GM18951 (cell line): Measurements from ENCODE around the gene SARDH.

Experiments used
- POLR2A ChIP-seq: IDR thresholded peaks from 4 replicates; pipeline ENCODE4 v1.6.1; 2011; ENCODE audit warnings: mild to moderate bottlenecking; ENCODE audit not compliant: insufficient read length, insufficient read depth; ENCODE audit errors: extremely low read depth
- in situ Hi-C: fragments of 300-500 bp; cut with MboI; formaldehyde crosslinking; loops from one replicate; pipeline ENCODE4 v1.12.0; 2022; ENCODE audit warnings: low sequenced_read_pairs, mixed read lengths, inconsistent platforms; ENCODE audit not compliant: unreplicated experiment

The SARDH gene

DNA sequence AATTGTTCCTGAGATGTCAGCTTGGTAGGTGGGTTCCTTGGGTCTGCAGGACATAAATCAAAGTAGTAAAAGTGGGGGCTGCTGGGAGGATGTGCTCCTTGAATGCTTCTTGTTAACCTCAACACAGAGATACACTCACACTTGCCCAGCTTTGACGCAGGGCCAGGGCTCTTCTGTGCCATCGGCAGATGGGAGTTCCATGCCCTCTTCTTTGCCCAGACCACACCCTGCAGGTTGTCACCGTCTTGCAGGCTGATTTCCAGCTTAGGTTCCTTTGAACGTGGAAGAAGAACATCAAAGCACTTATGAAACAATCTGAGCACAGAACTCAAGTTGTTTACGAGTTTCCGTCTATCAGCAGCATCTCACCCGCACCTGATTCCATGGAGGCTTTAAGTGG, 91.0 kb downstream of the SARDH start:
- no peak for TF ChIP-seq POLR2A
- in situ Hi-C loops, result no loop called here

DNA sequence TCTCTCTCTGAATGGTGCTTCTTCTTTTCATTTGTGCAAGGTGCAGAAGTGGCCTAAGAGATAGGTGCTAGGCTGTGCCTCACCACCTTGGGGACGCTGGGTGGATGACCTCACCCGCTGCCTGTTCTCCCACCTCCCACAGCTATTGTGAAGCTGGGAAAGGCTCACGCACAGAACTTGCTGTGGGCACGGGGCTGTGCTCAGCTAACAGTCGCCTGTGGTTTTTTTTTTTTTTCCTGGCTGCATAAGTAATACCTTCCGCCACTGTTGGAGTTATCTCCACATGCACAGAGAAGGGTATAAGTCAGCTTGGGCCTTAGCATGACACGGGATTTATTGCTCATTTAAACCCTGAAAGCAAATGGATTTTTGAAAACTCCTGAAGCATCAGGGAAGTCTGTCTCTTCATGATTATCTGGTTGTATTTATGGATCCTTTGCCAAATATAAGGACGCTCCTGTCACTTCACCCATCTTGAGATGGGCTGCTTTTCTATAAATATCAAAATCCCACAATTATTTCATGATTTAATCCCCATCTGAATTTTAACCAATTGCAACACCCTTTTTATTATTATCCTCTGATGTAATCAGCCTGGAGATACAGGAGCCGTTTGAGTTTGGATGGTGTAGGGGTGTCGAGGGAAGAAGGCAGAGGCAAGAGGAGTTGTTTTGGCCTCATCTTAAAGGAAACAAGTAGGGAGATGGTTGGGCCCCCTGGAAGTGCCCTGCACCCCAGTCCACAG, 93.0 kb downstream of the SARDH start:
- no peak for TF ChIP-seq POLR2A
- in situ Hi-C loops, result no loop called here

DNA sequence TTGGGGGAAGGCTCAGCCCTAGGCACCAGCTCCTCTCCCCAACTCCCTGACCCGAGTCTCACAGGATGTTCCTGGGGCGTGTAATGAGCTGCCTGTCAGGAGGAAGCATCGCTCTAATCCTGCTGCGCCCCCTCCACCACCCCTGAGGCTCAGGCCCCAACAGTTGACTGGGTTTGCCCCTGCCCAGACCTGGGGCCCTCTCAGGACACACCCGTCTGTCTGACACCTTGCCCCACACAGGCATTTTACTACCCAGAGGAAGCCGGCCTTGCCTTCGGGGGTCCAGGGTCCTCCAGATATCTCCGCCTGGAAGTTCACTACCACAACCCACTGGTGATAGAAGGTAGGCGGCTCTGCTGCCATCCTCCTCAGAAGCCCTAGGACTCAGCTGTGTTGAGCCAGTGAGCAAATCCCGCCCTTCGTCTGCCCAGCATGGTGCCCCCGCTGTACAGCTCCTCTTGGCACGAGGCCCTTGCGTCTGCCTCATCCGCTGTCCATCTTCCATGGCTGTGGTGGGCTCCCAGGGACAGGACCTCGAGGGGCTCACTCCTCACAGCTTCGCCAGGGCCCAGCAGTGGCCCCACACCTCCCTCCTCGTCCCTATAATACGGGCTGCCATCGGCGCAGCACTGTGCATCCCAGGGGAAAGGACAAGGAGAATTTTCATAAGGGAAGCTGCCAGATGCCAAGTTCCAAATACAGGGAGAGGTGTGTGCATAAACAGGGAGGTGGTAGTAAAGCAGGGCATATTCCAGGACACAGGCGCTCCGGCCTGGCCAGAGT, 94.0 kb downstream of the SARDH start:
- no peak for TF ChIP-seq POLR2A
- in situ Hi-C loops, result no loop called here

DNA sequence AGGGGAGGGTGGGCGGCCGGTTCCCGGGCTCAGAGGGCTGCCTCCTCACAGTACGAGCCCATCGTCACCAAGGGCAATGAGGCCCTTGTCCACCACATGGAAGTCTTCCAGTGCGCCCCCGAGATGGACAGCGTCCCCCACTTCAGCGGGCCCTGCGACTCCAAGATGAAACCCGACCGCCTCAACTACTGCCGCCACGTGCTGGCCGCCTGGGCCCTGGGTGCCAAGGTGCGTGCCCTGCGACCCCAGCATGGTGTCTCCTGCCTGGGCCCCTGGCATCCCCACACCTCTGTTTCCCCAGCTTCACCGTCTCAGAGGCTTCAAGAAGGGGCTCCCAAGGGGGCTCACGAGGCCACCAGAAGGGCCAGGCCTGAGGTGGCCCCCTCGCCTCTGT, 94.8 kb downstream of the SARDH start:
- TF ChIP-seq POLR2A, result no peak
- in situ Hi-C loops, result no loop called here

DNA sequence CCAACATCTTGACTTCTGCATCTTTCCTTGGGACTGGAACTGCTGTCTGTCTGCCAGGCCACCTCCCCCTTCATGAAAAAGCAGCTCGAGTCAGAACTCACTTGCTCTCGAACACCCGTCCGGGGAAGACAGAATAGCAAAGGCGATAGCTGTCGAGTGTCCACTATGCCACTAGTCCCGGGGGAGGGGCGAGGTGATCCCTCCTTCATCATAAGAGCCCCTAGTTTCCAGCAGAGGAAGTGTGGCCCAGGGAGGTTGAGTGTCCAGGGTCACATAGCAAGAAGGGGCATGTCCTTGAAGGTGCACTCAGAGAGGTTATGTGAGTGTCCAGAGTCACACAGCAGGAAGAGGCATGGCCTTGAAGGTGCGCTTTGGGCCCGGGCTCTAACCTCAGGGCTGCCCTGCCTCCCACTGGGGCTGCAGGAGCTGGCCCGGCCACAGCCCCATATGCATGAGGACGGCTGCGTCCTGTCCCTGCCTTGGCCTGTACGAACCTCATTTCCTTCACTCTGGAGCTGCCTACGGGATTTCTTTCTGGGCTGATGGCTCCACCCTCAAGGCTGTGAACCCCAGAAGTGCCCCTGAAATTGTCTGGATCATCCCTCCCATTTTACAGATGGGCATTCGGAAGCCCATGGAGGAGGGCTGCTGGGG, 95.3 kb downstream of the SARDH start:
- in situ Hi-C loops, result no loop called here

DNA sequence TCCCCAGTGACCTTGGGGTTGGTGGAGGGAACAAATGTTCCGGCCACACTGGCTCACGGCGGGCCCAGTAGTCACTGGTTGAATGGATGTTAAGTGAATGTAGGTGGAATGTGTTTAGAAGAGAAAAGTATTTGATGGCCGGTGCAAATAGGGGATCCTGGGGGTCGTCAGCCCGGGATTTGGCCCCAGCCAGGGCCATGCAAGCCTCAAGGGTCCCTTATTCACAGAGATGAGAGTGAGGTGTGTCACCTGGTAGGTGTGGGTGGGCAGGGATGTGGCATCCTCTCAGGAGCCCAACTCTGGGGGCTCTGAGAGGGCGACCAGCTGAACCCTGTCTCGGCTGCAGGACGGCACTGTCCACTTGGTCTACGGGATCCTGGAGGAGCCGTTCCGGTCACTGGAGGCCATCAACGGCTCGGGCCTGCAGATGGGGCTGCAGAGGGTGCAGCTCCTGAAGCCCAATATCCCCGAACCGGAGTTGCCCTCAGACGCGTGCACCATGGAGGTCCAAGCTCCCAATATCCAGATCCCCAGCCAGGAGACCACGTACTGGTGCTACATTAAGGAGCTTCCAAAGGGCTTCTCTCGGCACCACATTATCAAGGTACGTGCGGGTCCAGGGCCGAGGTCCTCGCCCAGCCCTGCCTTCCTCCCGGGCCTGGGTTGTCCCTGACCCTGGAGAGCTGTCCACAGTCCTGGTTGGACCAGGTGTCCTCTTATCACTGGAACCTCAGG, 96.1 kb downstream of the SARDH start:
- in situ Hi-C loops, result no loop called here
- no peak for TF ChIP-seq POLR2A

More for the DNA sequence above, 95.3 kb downstream of the SARDH start:
- no peak for TF ChIP-seq POLR2A

DNA sequence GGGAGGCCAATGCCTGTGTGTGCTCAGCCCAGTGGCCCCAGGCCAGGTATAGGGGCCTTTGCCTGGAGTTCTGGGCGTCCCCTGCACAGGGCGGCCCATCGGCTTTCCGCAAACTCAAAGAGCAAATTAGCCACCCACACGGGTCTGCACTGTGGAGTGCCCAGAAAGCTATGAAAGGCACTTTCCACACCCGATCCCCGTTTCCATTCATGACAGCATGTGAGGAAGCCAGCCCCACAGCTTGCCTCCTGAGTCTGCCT, 96.8 kb downstream of the SARDH start:
- in situ Hi-C loops, result no loop called here

DNA sequence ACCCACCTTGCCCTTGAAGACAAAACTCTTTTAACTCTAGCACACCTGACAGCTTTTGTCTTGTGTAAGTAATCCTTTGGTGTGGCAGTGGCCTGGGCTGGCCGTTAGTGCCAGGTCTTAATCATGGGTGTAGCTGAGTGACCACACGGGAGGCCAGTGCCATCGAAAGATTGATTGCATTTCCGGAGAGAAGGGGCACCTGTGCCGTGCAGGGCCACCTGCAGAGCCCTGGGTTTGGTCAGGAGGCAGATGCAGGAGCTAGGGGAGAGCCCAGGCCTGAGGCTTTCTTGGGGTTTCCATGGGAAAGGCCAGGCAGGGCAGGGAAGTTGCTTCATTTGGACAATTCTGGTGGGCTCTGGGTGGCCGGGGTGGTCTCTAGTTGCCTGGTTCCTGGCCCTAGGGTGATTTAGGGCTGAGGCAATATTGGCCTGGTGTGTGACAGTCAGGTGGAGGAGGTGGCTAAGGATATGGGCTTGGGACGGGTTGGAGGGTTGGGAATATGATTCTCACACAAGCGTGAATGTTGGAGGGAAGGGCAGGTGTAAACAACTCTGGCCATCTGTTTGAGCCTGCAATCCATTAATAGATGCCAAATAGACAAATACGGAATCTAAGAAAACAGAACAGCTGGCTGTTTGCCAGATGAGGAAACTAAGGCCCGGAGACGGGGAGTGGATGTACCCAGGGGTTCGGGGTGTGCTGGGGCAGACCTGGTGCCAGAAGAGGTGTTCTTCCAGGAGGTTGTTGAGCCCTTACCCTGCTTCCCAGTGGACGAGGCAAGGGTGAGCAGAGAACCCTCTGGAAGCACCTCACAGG, 97.4 kb downstream of the SARDH start:
- in situ Hi-C loops, result no loop called here

More for the DNA sequence above, 96.8 kb downstream of the SARDH start:
- no peak for TF ChIP-seq POLR2A

DNA sequence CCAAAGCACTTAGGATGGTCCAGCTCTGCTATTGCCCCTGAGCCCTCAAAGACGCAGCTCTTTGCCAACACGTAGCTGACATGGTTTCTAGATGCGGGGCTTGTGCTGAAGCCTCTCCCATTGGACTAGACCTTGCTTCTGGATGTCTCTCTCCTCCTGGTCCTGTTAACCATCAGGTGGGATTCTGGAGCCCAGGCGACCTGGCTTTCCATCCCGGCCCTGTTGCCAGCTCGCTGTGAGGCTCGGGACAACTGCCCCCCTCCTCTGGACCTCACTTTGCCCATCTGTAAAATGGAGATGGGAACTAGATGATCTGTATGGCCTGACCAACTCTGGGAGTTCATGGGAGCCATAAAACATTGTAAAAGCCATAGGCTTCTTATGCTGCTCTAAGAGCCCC, 98.0 kb downstream of the SARDH start:
- in situ Hi-C loops, result no loop called here

More for the DNA sequence above, 97.4 kb downstream of the SARDH start:
- TF ChIP-seq POLR2A, result no peak

DNA sequence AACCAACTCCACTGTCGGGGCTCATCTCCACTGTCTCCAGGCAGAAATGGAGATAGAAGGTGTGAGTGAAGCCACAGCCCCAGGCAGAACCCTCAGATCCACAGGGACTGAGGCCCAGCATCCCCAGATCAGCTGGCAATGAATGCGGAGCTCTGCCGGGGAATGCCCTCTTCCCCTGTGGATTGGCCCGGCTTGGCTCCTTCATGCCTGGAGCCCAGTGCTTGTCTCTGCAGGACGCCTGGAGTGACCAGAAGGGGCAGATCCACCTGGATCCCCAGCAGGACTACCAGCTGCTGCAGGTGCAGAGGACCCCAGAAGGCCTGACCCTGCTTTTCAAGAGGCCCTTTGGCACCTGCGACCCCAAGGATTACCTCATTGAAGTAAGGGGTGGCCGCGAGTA, 98.5 kb downstream of the SARDH start:
- TF ChIP-seq POLR2A, result no peak

More for the DNA sequence above, 98.0 kb downstream of the SARDH start:
- no peak for TF ChIP-seq POLR2A

DNA sequence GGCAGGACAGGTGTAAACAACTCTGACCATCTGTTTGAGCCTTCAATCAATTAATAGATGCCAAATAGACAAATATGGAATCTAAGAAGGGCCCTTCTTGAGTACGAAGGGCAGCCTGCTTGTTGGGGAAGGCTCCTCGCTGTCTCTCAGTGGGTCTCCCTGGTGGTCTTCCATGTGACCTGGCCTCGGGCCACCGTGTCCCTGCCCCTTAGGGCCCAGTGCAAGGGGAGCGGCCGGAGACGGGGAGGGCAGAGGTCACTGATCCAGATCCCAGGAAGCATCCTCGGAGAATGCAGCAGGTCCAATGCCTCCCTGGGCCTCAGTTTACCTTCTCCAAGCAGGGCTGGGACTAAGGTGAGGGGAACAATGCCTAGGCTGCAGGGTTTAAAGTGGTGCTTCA, 99.4 kb downstream of the SARDH start:
- in situ Hi-C loops, result no loop called here
- TF ChIP-seq POLR2A, result no peak

More for the DNA sequence above, 98.5 kb downstream of the SARDH start:
- in situ Hi-C loops, result no loop called here

DNA sequence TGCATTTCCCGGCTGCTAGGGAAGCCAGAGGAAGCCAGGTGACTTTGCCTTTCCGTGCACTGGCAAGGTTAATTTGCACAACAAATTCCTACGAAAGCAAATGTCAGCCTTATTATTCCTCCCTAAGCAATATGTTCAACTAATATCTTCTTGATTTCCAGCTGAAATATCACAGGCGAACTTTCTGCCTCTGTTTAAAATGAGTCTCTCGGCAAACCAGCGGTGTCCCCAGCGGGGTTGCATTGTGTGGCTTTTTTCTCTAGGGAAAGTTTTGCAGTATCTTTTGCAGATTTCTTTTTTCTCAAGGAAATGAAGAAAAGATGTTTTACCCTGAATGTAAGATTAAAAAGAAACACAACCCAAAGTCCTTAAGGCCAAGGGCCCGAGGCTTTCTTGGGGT, 100.1 kb downstream of the SARDH start:
- TF ChIP-seq POLR2A, result no peak
- in situ Hi-C loops, result no loop called here
